Brain microvascular endothelial cell (primary cell): ENCODE data around the gene ERICH2.

Experiments used
- DNase-seq: peaks from one replicate; pipeline ENCODE4 v3.0.0-alpha.2; 2020
- H3K27ac ChIP-seq: fragments of 250-450 bp; sonication (Bioruptor Pico); 2 replicates; pipeline ENCODE4 v1.5.1; 2020; ENCODE audit warnings: mild to moderate bottlenecking, moderate library complexity
- H3K27me3 ChIP-seq: fragments of 250-450 bp; sonication (Bioruptor Pico); replicated peaks from 2 replicates; pipeline ENCODE4 v1.5.1; 2020; ENCODE audit warnings: mild to moderate bottlenecking
- H3K36me3 ChIP-seq: fragments of 250-450 bp; sonication (Bioruptor Pico); replicated peaks from 2 replicates; pipeline ENCODE4 v1.5.1; 2020; ENCODE audit warnings: mild to moderate bottlenecking
- H3K4me3 ChIP-seq: 2 replicates; pipeline ENCODE4 v1.5.1; 2011; ENCODE audit warnings: low read depth, mild to moderate bottlenecking, control low read depth, low read length, moderate library complexity
- CTCF ChIP-seq: IDR thresholded peaks from 2 replicates; pipeline ENCODE4 v1.5.1; 2011; ENCODE audit warnings: low read depth, mild to moderate bottlenecking, moderate library complexity, low read length, control low read depth, inconsistent platforms; ENCODE audit errors: missing control alignments
- in situ Hi-C: cut with HindIII; loops from 2 replicates; pipeline ENCODE4 v1.10.0; 2017; ENCODE audit warnings: low sequenced_read_pairs, low pct_ligation_motif_present

Gene ERICH2

GRCh38 chr2:170816504-170817092 lies 46.4 kb downstream of the ERICH2 start, which contains the start of gene GAD1:
Gene GAD1, plus strand, starts transcription at chr2:170816887. Its CDS starts 1,705 bp downstream, at chr2:170818592.
- H3K27ac ChIP-seq, result no peak within 1 kb of the TSS
- DNase-seq, result peak; percentile 56

GRCh38 chr2:170817093-170818035 lies 47.2 kb downstream of the ERICH2 start:
- DNase-seq, result no peak
- in situ Hi-C loops, result loop anchor here (25.0 kb wide), 1 partner anchor 405 kb away; no protein-coding TSS in a partner anchor

More at GRCh38 chr2:170816504-170817092, 46.4 kb downstream of the ERICH2 start, which contains the start of gene GAD1:
- peaks cover 77% of the 10 kb centered on the region for H3K27me3 ChIP-seq
- H3K36me3 ChIP-seq, result no peaks in the 10 kb centered on the region
- in situ Hi-C loops, result loop anchor here (25.0 kb wide), 1 partner anchor 404 kb away; no protein-coding TSS in a partner anchor
- H3K4me3 ChIP-seq, result peak within 1 kb of the TSS; percentile 41
- no peak for TF ChIP-seq CTCF

GRCh38 chr2:170818036-170818751 lies 48.0 kb downstream of the ERICH2 start:
- Histone ChIP-seq H3K4me3 (no peak overlapping the region), H3K36me3 (no peaks in the 10 kb centered on the region), H3K27me3 (peaks cover 89% of the 10 kb centered on the region), H3K27ac (no peak overlapping the region)
- in situ Hi-C loops, result loop anchor here (25.0 kb wide), 1 partner anchor 406 kb away; no protein-coding TSS in a partner anchor
- TF ChIP-seq CTCF, result no peak
- DNase-seq, result no peak

More at GRCh38 chr2:170817093-170818035, 47.2 kb downstream of the ERICH2 start:
- Histone ChIP-seq H3K4me3 (peak overlapping the region; percentile 41), H3K36me3 (no peaks in the 10 kb centered on the region), H3K27ac (no peak overlapping the region), H3K27me3 (peaks cover 85% of the 10 kb centered on the region)
- TF ChIP-seq CTCF, result no peak

- Histone ChIP-seq H3K4me3 (no peak overlapping the region), H3K27me3 (peaks cover 88% of the 10 kb centered on the region), H3K36me3 (no peaks in the 10 kb centered on the region), H3K27ac (no peak overlapping the region)
- no peak for DNase-seq
- no peak for TF ChIP-seq CTCF
- in situ Hi-C loops, result loop anchor here (25.0 kb wide), 1 partner anchor 407 kb away; no protein-coding TSS in a partner anchor
Measured at GRCh38 chr2:170818752-170819470, 48.7 kb downstream of the ERICH2 start.
